NCI-H2029 treated with DMSO at 0.1 percent for 48 hours (cell line): ENCODE measurements around the gene NBAS.
"Not testable (repeated sequence)": the region's sequence is repeated elsewhere in the genome, so short reads cannot be mapped to it uniquely, and the experiment has no call there.

ENCODE experiments used
- DNase-seq: peaks from one replicate; lab custom pipeline; 2025; lab: John Stamatoyannopoulos, UW

NBAS gene

DNA sequence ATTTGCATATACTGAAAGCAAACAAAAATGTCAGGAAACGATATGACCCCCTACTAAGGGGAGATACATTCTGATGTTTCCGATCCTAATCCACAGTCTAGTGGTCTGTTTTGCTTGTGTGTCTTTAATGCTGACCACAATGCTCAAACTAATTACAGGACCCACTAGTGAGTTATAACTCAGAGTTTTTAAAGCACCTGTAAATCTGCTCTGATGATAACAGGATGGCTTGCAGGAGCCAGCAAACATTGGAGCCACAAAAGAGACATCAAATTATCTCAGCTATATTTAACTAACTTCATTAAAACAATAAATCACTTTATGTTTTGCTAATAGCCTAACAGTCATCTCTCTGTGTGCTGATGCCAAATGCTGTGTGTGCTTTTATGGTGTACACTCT lies 300.3 kb downstream of the NBAS start:
- no peak for DNase-seq

DNA sequence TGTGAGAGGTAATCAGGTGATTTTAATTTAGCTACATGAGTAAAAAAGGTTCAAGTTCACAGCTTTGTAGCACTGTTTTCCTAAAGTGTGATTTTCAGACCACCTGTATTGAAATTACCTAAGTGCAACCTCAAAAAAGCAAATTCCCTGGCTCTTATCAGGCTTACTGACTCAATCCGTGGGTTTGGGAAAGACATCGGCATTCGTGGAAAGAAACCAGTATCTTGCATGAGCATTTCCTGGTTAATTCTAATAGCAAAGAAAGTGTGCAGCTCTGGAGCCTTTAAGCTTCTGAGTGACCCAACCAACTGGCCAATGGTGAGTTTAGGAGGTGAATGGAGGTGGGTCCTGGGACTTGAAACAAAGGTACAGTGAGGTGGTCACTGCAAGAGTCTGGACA lies 300.9 kb downstream of the NBAS start:
- no peak for DNase-seq

DNA sequence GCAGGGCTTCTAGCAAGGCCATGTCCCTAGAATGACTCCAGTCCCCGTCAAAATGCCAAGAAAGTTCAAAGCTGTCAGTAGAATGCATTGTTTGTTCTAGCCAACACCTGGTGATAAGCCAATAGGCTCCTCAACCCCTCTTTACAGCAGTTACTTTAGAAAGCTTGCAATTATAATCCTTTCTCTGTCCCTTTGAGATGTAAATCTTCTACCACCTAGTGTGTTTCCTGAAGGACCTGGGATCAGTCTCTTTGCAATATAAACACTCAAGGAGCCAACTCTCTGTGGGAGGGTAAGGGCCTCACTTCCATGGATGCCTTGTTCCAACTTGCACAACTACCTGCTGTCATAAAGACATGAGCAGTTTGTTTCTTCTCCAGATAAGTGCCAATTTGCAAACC lies 301.8 kb downstream of the NBAS start:
- no peak for DNase-seq

DNA sequence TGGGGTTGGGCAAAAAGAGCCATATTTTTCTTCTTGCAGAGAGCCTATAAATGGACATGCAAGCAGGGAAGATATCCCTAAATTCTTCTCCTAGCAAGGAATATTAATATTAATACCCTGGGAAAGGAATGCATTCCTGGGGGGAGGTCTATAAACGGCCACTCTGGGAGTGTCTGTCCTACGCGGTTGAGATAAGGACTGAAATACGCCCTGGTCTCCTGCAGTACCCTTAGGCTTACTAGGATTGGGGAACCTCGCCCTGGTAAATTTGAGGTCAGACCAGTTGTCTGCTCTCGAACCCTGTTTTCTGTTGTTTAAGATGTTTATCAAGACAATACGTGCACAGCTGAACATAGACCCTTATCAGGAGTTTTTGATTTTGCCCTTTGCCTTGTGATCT lies 302.7 kb downstream of the NBAS start:
- not testable (repeated sequence) for DNase-seq

- DNase-seq, result no peak
These were observed 307.3 kb downstream of the NBAS start for GRCh38 chr2:15253835-15254286.

- no peak for DNase-seq
These were observed 307.9 kb downstream of the NBAS start for GRCh38 chr2:15253247-15253646.

DNA sequence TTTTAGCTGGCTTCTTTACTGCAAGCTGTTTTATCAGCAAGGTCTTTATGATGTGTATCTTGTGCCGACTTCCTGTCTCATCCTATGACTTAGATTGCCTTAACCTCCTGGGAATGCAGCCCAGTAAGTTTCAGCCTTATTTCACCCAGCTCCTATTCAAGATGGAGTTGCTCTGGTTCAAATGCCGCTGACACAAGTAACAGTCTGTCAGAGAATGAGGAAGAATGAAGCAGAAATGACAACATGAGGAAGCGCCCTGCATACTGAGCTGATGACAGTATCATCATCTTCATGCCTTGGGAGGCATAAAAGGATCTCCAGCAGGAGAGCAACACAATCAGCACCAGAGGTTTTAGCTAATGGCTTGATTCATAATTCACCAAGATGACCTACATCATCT lies 309.4 kb downstream of the NBAS start:
- no peak for DNase-seq

- not testable (repeated sequence) for DNase-seq
These were observed 310.2 kb downstream of the NBAS start for GRCh38 chr2:15250946-15251345.

DNA sequence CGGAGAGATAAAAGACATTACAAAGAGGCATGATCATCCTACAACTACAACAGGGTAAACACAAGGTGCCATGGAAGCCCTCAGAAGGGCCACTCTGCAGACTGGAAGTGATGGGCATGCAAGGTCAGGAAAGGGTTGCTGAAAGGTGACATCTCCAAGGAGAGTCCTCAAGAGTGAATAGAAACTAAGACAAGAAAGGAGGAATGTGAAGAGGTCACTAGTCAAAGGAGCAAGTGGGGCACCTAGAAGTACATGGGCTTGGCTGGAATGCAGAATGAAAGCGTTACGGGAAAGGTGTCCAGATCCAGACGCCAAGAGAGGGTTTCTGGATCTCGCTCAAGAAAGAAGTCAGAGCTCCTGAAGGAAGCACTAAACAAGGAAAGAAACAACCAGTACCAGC lies 314.3 kb downstream of the NBAS start:
- DNase-seq, result no peak

DNA sequence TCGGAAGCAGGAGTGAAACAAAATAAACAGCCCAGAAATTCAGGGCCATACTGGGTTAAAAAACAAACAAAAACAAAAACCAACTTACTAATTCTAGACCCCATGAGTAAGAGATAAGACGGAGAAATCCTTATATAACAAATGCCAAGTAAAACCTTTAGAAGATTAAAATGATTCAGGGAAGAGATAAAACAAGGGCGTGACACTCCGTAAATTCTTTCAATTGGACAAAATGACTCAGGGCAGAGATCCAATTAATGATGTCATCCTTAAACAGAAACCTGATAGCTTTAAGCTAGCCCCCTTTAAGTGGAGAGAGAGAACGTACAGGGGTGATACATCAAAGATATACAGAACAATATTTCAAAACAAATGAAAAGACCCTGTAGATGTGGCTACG lies 317.4 kb downstream of the NBAS start:
- DNase-seq, result no peak

DNA sequence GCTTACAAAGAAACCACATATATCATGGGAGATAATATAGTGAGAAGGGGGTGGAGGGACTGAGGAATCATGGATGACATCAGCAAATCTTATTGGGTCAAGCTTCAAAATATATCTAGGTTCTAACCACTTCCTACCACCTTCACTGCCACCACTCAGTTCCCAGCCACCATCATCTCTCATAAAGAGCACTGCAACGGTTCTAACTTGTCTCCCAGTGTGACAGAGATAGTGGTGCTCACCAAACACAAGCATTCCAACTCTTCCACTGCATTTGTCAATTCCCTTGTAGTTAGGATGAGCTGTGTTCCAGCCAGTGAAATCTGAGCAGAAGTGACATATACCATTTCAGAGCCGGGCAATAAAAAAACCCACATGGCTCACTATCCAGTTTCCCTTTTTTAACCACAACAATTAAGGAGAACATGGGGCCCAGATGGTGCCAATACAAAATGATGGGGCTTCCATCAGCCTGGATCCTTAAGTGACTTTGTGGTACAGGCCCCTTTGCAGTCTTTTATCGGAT lies 318.1 kb downstream of the NBAS start:
- DNase-seq, result no peak

DNA sequence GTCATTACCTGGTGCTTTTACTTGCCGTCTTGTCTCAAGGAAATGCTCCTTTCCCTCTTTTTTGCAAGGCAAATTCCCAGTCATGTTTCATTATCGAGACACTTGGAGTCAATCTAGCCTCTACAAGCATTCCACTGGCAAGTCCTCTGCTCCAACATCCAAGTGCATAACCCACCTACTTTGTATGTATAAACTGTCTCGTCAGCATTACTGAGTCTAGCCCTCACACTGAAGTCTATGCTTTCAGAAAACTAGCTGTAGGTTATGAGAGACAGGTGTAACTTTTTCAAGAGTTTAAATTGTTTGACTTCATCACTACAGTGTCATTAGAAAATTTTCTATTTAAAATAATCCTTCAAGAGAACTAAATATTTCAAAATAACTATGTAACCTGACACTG lies 319.2 kb downstream of the NBAS start:
- DNase-seq, result no peak

- DNase-seq, result no peak
These were observed 319.9 kb downstream of the NBAS start for GRCh38 chr2:15241201-15241600.

GRCh38 chr2:15238028-15238427 lies 323.1 kb downstream of the NBAS start:
- DNase-seq, result no peak

GRCh38 chr2:15230599-15231192 lies 330.4 kb downstream of the NBAS start:
- DNase-seq, result no peak

- DNase-seq, result no peak
These were observed 334.5 kb downstream of the NBAS start for GRCh38 chr2:15226661-15227060.

- no peak for DNase-seq
These were observed 336.0 kb downstream of the NBAS start for GRCh38 chr2:15225131-15225530.

GRCh38 chr2:15224641-15225040 lies 336.5 kb downstream of the NBAS start:
- no peak for DNase-seq

DNA sequence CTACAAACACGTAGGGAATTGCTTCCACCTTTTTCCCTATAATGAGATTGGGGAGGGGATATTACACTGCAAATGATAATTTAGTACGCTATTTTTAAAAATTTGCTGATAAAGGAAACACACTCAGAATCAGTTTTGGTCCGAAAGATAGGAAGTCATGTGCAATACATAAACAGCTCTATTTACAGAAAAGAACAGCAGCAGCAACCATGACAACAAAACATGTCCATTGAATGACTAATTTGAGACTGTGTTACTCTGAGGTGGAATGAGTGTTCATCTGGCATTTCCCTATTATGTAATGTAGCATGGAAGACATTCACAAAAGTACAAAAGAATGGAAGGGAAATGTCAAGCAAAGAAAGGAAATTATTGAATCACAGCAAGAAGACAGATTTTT lies 337.2 kb downstream of the NBAS start:
- no peak for DNase-seq

DNA sequence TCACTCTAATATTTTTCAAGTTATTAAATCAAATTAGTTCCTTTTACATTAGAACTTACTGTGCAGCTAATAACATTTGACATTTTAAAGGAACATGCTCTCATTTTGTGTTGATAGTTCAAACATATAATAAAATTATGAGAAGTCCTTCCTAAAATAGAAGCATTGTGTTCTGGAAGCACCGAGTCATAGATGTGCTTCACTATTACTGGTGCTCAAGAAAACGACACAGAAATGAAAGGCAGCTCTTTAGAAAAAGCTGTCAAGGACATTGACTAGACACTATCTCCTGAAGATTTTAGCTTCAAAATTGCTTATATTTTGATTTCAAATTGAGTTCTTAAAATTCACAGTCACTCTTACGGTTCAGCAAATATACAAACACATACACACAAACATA lies 338.3 kb downstream of the NBAS start:
- DNase-seq, result no peak

DNA sequence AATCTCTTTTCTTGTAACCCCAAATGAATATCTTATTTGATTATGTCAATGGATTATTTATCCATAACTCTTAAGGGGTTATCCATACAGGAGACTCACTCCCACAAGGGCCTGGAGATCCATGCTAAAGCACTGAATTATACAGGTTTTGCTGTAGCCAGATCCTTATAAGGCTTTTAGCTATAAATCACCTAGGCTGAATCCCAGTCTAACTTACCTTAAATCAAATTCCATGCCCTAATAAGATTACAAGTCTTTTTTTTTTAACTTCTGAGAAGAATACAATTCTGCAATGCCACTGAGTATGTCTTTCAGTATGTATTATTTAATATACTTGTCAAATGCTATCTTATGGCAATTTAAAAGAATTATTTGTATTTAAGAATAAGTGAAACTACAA lies 340.5 kb downstream of the NBAS start:
- DNase-seq, result no peak

- no peak for DNase-seq
These were observed 342.6 kb downstream of the NBAS start for GRCh38 chr2:15218423-15219086.

DNA sequence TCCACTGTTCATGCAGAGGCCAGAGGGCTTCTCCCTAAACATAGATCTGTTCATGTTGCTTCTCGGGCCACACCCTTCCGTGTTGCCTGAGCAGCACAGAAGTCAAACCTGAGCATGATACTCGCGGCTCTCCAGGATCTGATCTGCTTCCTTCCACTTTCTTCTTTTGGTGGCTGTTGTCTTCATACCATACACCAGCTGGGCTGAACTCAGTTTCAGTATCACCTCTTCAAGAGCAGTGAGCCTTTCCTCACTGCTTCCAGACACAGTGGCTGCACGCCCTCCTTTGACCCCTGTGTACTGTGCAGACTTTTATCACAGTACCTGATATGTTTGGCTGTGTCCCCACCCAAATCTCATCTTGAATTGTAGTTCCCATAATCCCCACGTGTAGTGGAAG lies 348.9 kb downstream of the NBAS start:
- no peak for DNase-seq

DNA sequence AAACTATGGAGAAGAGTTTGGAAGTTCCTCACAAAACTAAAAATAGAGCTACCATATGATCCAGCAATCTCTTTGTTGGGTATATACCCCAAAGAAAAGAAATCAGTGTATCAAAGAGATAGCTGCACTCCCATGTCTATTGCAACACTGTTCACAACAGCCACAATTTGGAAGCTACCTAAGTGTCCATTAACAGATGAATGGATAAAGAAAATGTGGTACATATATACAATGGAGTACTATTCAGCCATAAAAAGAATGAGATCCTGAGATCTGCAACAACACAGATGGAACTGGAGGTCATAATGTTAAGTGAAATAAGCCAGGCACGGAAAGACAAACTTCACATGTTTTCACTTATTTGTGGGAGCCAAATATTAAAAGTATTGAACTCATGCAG lies 350.6 kb downstream of the NBAS start:
- not testable (repeated sequence) for DNase-seq
